HepG2 (cell line): Measurements from ENCODE around the gene SHBG. TPM values are rescaled to one million over a fixed set of nuclear protein-coding genes. Genes with fewer than 3 reads are reported as not detected.

ENCODE experiments used
- ARID2 ChIP-seq: sonication (generic); formaldehyde crosslinking; IDR thresholded peaks from 2 replicates; pipeline ENCODE4 v1.8.1; 2022; ENCODE audit warnings: mild to moderate bottlenecking, missing genetic modification reagents, borderline replicate concordance
- DDIT3 ChIP-seq: sonication (generic); formaldehyde crosslinking; IDR thresholded peaks from 2 replicates; pipeline ENCODE4 v1.4.0; 2020; ENCODE audit warnings: mild to moderate bottlenecking, missing genetic modification reagents
- FOXO1 ChIP-seq: sonication (generic); formaldehyde crosslinking; IDR thresholded peaks from 2 replicates; pipeline ENCODE4 v1.4.0; 2020; ENCODE audit warnings: missing genetic modification reagents
- HOMEZ ChIP-seq: IDR thresholded peaks from 2 replicates; pipeline ENCODE4 v1.6.1; 2016; ENCODE audit warnings: low read depth
- MIER2 ChIP-seq: IDR thresholded peaks from 2 replicates; pipeline ENCODE4 v1.6.1; 2016; ENCODE audit warnings: missing biosample characterization, missing genetic modification reagents
- NFIC ChIP-seq: IDR thresholded peaks from 2 replicates; pipeline ENCODE4 v1.6.1; 2012; ENCODE audit warnings: mild to moderate bottlenecking, low read length, inconsistent platforms
- NR2F6 ChIP-seq, 2 experiments: IDR thresholded peaks; 2 replicates each; pipeline ENCODE4 v1.6.1; 2016; ENCODE audit warnings: antibody characterized with exemption in 1 of 2, mild to moderate bottlenecking in 1 of 2
- ONECUT2 ChIP-seq: sonication (generic); formaldehyde crosslinking; IDR thresholded peaks from 2 replicates; pipeline ENCODE4 v1.4.0; 2020; ENCODE audit warnings: missing genetic modification reagents
- POGZ ChIP-seq: sonication (generic); formaldehyde crosslinking; IDR thresholded peaks from 2 replicates; pipeline ENCODE4 v1.4.0; 2020; ENCODE audit warnings: mild to moderate bottlenecking, missing genetic modification reagents
- RARA ChIP-seq: IDR thresholded peaks from 2 replicates; pipeline ENCODE4 v1.6.1; 2016; ENCODE audit warnings: missing genetic modification reagents, missing compliant biosample characterization
- RFXAP ChIP-seq: sonication (generic); formaldehyde crosslinking; IDR thresholded peaks from 2 replicates; pipeline ENCODE4 v1.4.0; 2020; ENCODE audit warnings: missing genetic modification reagents, borderline replicate concordance
- SP4 ChIP-seq: sonication (generic); formaldehyde crosslinking; IDR thresholded peaks from 2 replicates; pipeline ENCODE4 v1.8.1; 2023; ENCODE audit warnings: mild to moderate bottlenecking, missing genetic modification reagents
- YEATS4 ChIP-seq: sonication (generic); formaldehyde crosslinking; IDR thresholded peaks from 2 replicates; pipeline ENCODE4 v1.4.0; 2020; ENCODE audit warnings: missing genetic modification reagents, borderline replicate concordance
- ZNF160 ChIP-seq: sonication (generic); formaldehyde crosslinking; IDR thresholded peaks from 2 replicates; pipeline ENCODE4 v1.8.0; 2022; ENCODE audit warnings: mild to moderate bottlenecking, inconsistent platforms, missing genetic modification reagents
- ZNF17 ChIP-seq: sonication (generic); formaldehyde crosslinking; IDR thresholded peaks from 2 replicates; pipeline ENCODE4 v1.5.0; 2020; ENCODE audit warnings: mild to moderate bottlenecking, missing genetic modification reagents
- ZNF484 ChIP-seq: sonication (generic); formaldehyde crosslinking; IDR thresholded peaks from 2 replicates; pipeline ENCODE4 v1.5.1; 2020; ENCODE audit warnings: mild to moderate bottlenecking, low read depth, missing genetic modification reagents, borderline replicate concordance
- ZNF75D ChIP-seq: sonication (generic); formaldehyde crosslinking; IDR thresholded peaks from 2 replicates; pipeline ENCODE4 v1.8.1; 2023; ENCODE audit warnings: missing genetic modification reagents, mild to moderate bottlenecking, borderline replicate concordance
- ZSCAN25 ChIP-seq: sonication (generic); formaldehyde crosslinking; IDR thresholded peaks from 2 replicates; pipeline ENCODE4 v1.8.0; 2022; ENCODE audit warnings: mild to moderate bottlenecking, missing genetic modification reagents
- ZSCAN31 ChIP-seq: sonication (generic); formaldehyde crosslinking; IDR thresholded peaks from 2 replicates; pipeline ENCODE4 v1.5.0; 2020; ENCODE audit warnings: low read depth, mild to moderate bottlenecking, missing genetic modification reagents
- polyA plus RNA-seq, 8 experiments: library from polyadenylated mRNA; depleted of rRNA in 3 of 8; stranded (reverse) in 7 of 8; unstranded in 1 of 8; fragments of >200 nt; fragmentation: Illumina TruSeq in 4 of 8; extraction: Trizol in 4 of 8; gene quantifications; 2 replicates each; pipeline versions ENCODE4 v1.2.1 to v1.2.3, GENCODE V29; 2011 to 2016; ENCODE audit warnings: low read depth in 4 of 8, missing spikeins in 1 of 8, mixed read lengths in 1 of 8; ENCODE audit not compliant: insufficient read depth in 1 of 8
- total RNA-seq, 5 experiments: library from RNA; depleted of rRNA; stranded (reverse); fragments of >200 nt; fragmentation: Illumina TruSeq; extraction: Trizol; gene quantifications; 2 replicates each; pipeline ENCODE4 v1.2.3, GENCODE V29; 2016; ENCODE audit warnings: low read depth in 1 of 5
- TF ChIP-seq, protein P1 (sequence below): sonication (generic); formaldehyde crosslinking; IDR thresholded peaks from 2 replicates; pipeline ENCODE4 v1.5.0; 2020; ENCODE audit warnings: missing genetic modification reagents
- TF ChIP-seq, protein P2 (sequence below): IDR thresholded peaks from 2 replicates; pipeline ENCODE4 v1.6.1; 2016; ENCODE audit warnings: missing compliant biosample characterization, missing genetic modification reagents, borderline replicate concordance
- TF ChIP-seq, protein P3 (sequence below): sonication (generic); formaldehyde crosslinking; IDR thresholded peaks from 2 replicates; pipeline ENCODE4 v1.4.0; 2020; ENCODE audit warnings: missing genetic modification reagents
- TF ChIP-seq, protein P4 (sequence below): sonication (generic); formaldehyde crosslinking; IDR thresholded peaks from 2 replicates; pipeline ENCODE4 v1.8.1; 2023; ENCODE audit warnings: mild to moderate bottlenecking, missing genetic modification reagents, borderline replicate concordance
- TF ChIP-seq, protein P5 (sequence below): IDR thresholded peaks from 2 replicates; pipeline ENCODE4 v1.6.1; 2016; ENCODE audit warnings: missing genetic modification reagents, missing compliant biosample characterization

SHBG gene
- total and polyA plus RNA-seq, 2 of the 13 experiments (the other 11 are each of a cell fraction or from before 2014, with no cell fraction given) = 4.0 to 6.1 TPM

- no peak for TF ChIP-seq ZNF75D (CRISPR knock-in tag)
- no peak for TF ChIP-seq NFIC
- no peak for TF ChIP-seq ONECUT2 (CRISPR knock-in tag)
- TF ChIP-seq, protein P1, sequence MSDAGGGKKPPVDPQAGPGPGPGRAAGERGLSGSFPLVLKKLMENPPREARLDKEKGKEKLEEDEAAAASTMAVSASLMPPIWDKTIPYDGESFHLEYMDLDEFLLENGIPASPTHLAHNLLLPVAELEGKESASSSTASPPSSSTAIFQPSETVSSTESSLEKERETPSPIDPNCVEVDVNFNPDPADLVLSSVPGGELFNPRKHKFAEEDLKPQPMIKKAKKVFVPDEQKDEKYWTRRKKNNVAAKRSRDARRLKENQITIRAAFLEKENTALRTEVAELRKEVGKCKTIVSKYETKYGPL = no peak
- TF ChIP-seq, protein P2, sequence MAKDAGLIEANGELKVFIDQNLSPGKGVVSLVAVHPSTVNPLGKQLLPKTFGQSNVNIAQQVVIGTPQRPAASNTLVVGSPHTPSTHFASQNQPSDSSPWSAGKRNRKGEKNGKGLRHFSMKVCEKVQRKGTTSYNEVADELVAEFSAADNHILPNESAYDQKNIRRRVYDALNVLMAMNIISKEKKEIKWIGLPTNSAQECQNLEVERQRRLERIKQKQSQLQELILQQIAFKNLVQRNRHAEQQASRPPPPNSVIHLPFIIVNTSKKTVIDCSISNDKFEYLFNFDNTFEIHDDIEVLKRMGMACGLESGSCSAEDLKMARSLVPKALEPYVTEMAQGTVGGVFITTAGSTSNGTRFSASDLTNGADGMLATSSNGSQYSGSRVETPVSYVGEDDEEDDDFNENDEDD (CRISPR knock-in tag) = peak; percentile 21; the same call in 1 of the 2 replicates
- TF ChIP-seq, protein P3, sequence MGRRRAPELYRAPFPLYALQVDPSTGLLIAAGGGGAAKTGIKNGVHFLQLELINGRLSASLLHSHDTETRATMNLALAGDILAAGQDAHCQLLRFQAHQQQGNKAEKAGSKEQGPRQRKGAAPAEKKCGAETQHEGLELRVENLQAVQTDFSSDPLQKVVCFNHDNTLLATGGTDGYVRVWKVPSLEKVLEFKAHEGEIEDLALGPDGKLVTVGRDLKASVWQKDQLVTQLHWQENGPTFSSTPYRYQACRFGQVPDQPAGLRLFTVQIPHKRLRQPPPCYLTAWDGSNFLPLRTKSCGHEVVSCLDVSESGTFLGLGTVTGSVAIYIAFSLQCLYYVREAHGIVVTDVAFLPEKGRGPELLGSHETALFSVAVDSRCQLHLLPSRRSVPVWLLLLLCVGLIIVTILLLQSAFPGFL (CRISPR knock-in tag) = no peak
- TF ChIP-seq, protein P4, sequence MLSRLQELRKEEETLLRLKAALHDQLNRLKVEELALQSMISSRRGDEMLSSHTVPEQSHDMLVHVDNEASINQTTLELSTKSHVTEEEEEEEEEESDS = no peak
- TF ChIP-seq RFXAP (CRISPR knock-in tag) = peak; percentile 65; the same call in 1 of the 2 replicates
- TF ChIP-seq POGZ (CRISPR knock-in tag) = peak; percentile 62; the same call in 1 of the 2 replicates
- no peak for TF ChIP-seq ARID2 (CRISPR knock-in tag)
- peak; percentile 71; the same call in 1 of the 2 replicates for TF ChIP-seq YEATS4
- TF ChIP-seq ZNF160 (CRISPR knock-in tag) = no peak
- TF ChIP-seq FOXO1 (CRISPR knock-in tag) = peak; percentile 43; the same call in 1 of the 2 replicates
- peak; percentile 63; the same call in 1 of the 2 replicates for TF ChIP-seq SP4
- TF ChIP-seq, protein P5, sequence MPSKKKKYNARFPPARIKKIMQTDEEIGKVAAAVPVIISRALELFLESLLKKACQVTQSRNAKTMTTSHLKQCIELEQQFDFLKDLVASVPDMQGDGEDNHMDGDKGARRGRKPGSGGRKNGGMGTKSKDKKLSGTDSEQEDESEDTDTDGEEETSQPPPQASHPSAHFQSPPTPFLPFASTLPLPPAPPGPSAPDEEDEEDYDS (CRISPR knock-in tag) = peak; percentile 76
- TF ChIP-seq ZNF17 (CRISPR knock-in tag) = no peak
- no peak for TF ChIP-seq ZNF484
- peak; percentile 50 for TF ChIP-seq NR2F6 (IDR thresholded peaks at IDR 0.05)
- TF ChIP-seq NR2F6 (CRISPR knock-in tag; IDR thresholded peaks at IDR 0.05) = peak; percentile 69; the same call in 1 of the 2 replicates
- no peak for TF ChIP-seq MIER2 (CRISPR knock-in tag)
- peak; percentile 89 for TF ChIP-seq RARA (CRISPR knock-in tag)
- no peak for TF ChIP-seq DDIT3
- TF ChIP-seq ZSCAN31 (CRISPR knock-in tag) = no peak
- peak; percentile 37; the same call in 1 of the 2 replicates for TF ChIP-seq HOMEZ (CRISPR knock-in tag)
- 0 out of 2 replicates have a peak, but pooled peaks have one; percentile 16 for TF ChIP-seq ZSCAN25 (CRISPR knock-in tag)
Observed at GRCh38 chr17:7627250-7628121, 2.4 kb upstream of the SHBG start, which contains the start of gene SAT2 (continued).
